ENCODE measurements around the gene PRSS21.

PRSS21 gene

GRCh38 chr16:2816751-2817339, at the start of gene PRSS21:
TSS of gene PRSS21 (plus strand) at chr16:2817237. CDS start at chr16:2817269, 32 bp downstream.
- Mint-ChIP-seq H3K9me3 (no peaks in the 10 kb centered on the region), H3K4me1 (no peaks in the 10 kb centered on the region), H3K36me3 (no peaks in the 10 kb centered on the region), H3K27me3 (peaks cover 7% of the 10 kb centered on the region), H3K4me3 (no peak within 1 kb of the TSS), H3K27ac (no peak within 1 kb of the TSS)
- DNase-seq: peak; percentile 39
- CTCF ChIA-PET: interaction anchor here (1.0 kb wide), 1 partner anchor 52 kb away, joined by 3 read pairs; no protein-coding TSS in a partner anchor

GRCh38 chr16:2767891-2768290, 49.1 kb upstream of the PRSS21 start:
- H3K4me1 Mint-ChIP-seq: peaks cover 6% of the 10 kb centered on the region
- peaks cover 83% of the 10 kb centered on the region for H3K36me3 Mint-ChIP-seq
- H3K9me3 Mint-ChIP-seq: no peaks in the 10 kb centered on the region
- peak overlapping the region; percentile 56 for H3K27ac Mint-ChIP-seq
- H3K4me3 Mint-ChIP-seq: no peak overlapping the region
- no peak for DNase-seq
- no peaks in the 10 kb centered on the region for H3K27me3 Mint-ChIP-seq
- CTCF ChIA-PET: no interaction called here

- no peaks in the 10 kb centered on the region for H3K27me3 Mint-ChIP-seq
- no peak overlapping the region for H3K27ac Mint-ChIP-seq
- no peak for DNase-seq
- peaks cover 6% of the 10 kb centered on the region for H3K4me1 Mint-ChIP-seq
- H3K9me3 Mint-ChIP-seq: no peaks in the 10 kb centered on the region
- H3K36me3 Mint-ChIP-seq: peaks cover 80% of the 10 kb centered on the region
- no peak overlapping the region for H3K4me3 Mint-ChIP-seq
- CTCF ChIA-PET: no interaction called here
These were observed 48.5 kb upstream of the PRSS21 start for GRCh38 chr16:2768403-2769089.

- no peak for DNase-seq
- Mint-ChIP-seq H3K9me3 (no peaks in the 10 kb centered on the region), H3K36me3 (peaks cover 75% of the 10 kb centered on the region), H3K27ac (peak overlapping the region; percentile 77), H3K4me1 (peaks cover 6% of the 10 kb centered on the region), H3K27me3 (no peaks in the 10 kb centered on the region), H3K4me3 (no peak overlapping the region)
- CTCF ChIA-PET: no interaction called here
These were observed 47.9 kb upstream of the PRSS21 start for GRCh38 chr16:2769100-2769529.

- Mint-ChIP-seq H3K4me1 (peaks cover 6% of the 10 kb centered on the region), H3K36me3 (peaks cover 70% of the 10 kb centered on the region), H3K27ac (no peak overlapping the region), H3K27me3 (no peaks in the 10 kb centered on the region), H3K4me3 (no peak overlapping the region), H3K9me3 (no peaks in the 10 kb centered on the region)
- CTCF ChIA-PET: no interaction called here
- DNase-seq: no peak
These were observed 47.4 kb upstream of the PRSS21 start for GRCh38 chr16:2769675-2770056.

GRCh38 chr16:2770057-2770951, 46.7 kb upstream of the PRSS21 start:
- no peak overlapping the region for H3K27ac Mint-ChIP-seq
- H3K4me3 Mint-ChIP-seq: no peak overlapping the region
- DNase-seq: no peak
- H3K27me3 Mint-ChIP-seq: no peaks in the 10 kb centered on the region
- no peaks in the 10 kb centered on the region for H3K9me3 Mint-ChIP-seq
- peaks cover 10% of the 10 kb centered on the region for H3K4me1 Mint-ChIP-seq
- peaks cover 67% of the 10 kb centered on the region for H3K36me3 Mint-ChIP-seq
- CTCF ChIA-PET: no interaction called here

GRCh38 chr16:2771496-2772402, 45.3 kb upstream of the PRSS21 start:
- CTCF ChIA-PET: no interaction called here
- Mint-ChIP-seq H3K9me3 (no peaks in the 10 kb centered on the region), H3K4me3 (no peak overlapping the region), H3K4me1 (peaks cover 22% of the 10 kb centered on the region), H3K27ac (peak overlapping the region; percentile 6), H3K27me3 (no peaks in the 10 kb centered on the region), H3K36me3 (peaks cover 55% of the 10 kb centered on the region)
- no peak for DNase-seq

- Mint-ChIP-seq H3K4me3 (no peak overlapping the region), H3K9me3 (no peaks in the 10 kb centered on the region), H3K36me3 (peaks cover 40% of the 10 kb centered on the region), H3K4me1 (peaks cover 29% of the 10 kb centered on the region), H3K27ac (no peak overlapping the region), H3K27me3 (no peaks in the 10 kb centered on the region)
- CTCF ChIA-PET: interaction anchor here (0.6 kb wide), 1 partner anchor 8 kb away, joined by 3 read pairs; no protein-coding TSS in a partner anchor
- DNase-seq: no peak
These were observed 43.7 kb upstream of the PRSS21 start for GRCh38 chr16:2773188-2773968.

GRCh38 chr16:2774161-2774891, 42.7 kb upstream of the PRSS21 start:
- CTCF ChIA-PET: no interaction called here
- H3K4me1 Mint-ChIP-seq: peaks cover 35% of the 10 kb centered on the region
- H3K4me3 Mint-ChIP-seq: no peak overlapping the region
- peaks cover 32% of the 10 kb centered on the region for H3K36me3 Mint-ChIP-seq
- no peaks in the 10 kb centered on the region for H3K27me3 Mint-ChIP-seq
- no peak overlapping the region for H3K27ac Mint-ChIP-seq
- H3K9me3 Mint-ChIP-seq: no peaks in the 10 kb centered on the region
- DNase-seq: no peak

GRCh38 chr16:2775131-2775716, 41.8 kb upstream of the PRSS21 start:
- peaks cover 25% of the 10 kb centered on the region for H3K36me3 Mint-ChIP-seq
- H3K4me1 Mint-ChIP-seq: peaks cover 40% of the 10 kb centered on the region
- no peak for DNase-seq
- no peaks in the 10 kb centered on the region for H3K27me3 Mint-ChIP-seq
- no peaks in the 10 kb centered on the region for H3K9me3 Mint-ChIP-seq
- peak overlapping the region; percentile 84 for H3K4me3 Mint-ChIP-seq
- CTCF ChIA-PET: no interaction called here
- H3K27ac Mint-ChIP-seq: peak overlapping the region; percentile 42

GRCh38 chr16:2775765-2776499, 41.1 kb upstream of the PRSS21 start:
- peak overlapping the region; percentile 93 for H3K27ac Mint-ChIP-seq
- H3K9me3 Mint-ChIP-seq: no peaks in the 10 kb centered on the region
- H3K27me3 Mint-ChIP-seq: no peaks in the 10 kb centered on the region
- peaks cover 41% of the 10 kb centered on the region for H3K4me1 Mint-ChIP-seq
- no peak for DNase-seq
- H3K36me3 Mint-ChIP-seq: peaks cover 20% of the 10 kb centered on the region
- CTCF ChIA-PET: no interaction called here
- peak overlapping the region; percentile 84 for H3K4me3 Mint-ChIP-seq
